ENCODE data around the gene ANKRD13B. TPM values are rescaled to one million over a fixed set of nuclear protein-coding genes. Genes with fewer than 3 reads are reported as not detected.

Gene ANKRD13B
- total and polyA plus RNA-seq, 2 of the 13 experiments (the other 11 are each of a cell fraction or from before 2014, with no cell fraction given), result 1.7 to 1.8 TPM

GRCh38 chr17:29565643-29566472 lies 27.1 kb upstream of the ANKRD13B start (continued):
- TF ChIP-seq DNMT1 (CRISPR knock-in tag; IDR thresholded peaks at IDR 0.05) (no peak), ZNF557 (CRISPR knock-in tag; IDR thresholded peaks at IDR 0.05) (no peak), PLSCR1 (CRISPR knock-in tag; IDR thresholded peaks at IDR 0.05; ENCODE audit: borderline replicate concordance) (no peak), ZNF552 (CRISPR knock-in tag; IDR thresholded peaks at IDR 0.05; ENCODE audit: borderline replicate concordance) (no peak), ZNF839 (CRISPR knock-in tag; IDR thresholded peaks at IDR 0.05; ENCODE audit: borderline replicate concordance) (no peak; the same call in 1 of the 2 replicates), ZBTB21 (CRISPR knock-in tag; IDR thresholded peaks at IDR 0.05) (no peak), ERF (CRISPR knock-in tag; IDR thresholded peaks at IDR 0.05) (no peak), HMGXB3 (CRISPR knock-in tag; IDR thresholded peaks at IDR 0.05; ENCODE audit: borderline replicate concordance) (no peak), ZEB1 (IDR thresholded peaks at IDR 0.05; ENCODE audit: insufficient replicate concordance, low read depth) (no peak), ZBTB1 (CRISPR knock-in tag; IDR thresholded peaks at IDR 0.05; ENCODE audit: borderline replicate concordance) (no peak), RORA (CRISPR knock-in tag; IDR thresholded peaks at IDR 0.05) (no peak), ZFX (CRISPR knock-in tag; IDR thresholded peaks at IDR 0.05; ENCODE audit: low read depth) (peak; percentile 71), ETV6 (CRISPR knock-in tag; conservative IDR thresholded peaks at IDR 0.05) (no peak), ATF4 (CRISPR knock-in tag; IDR thresholded peaks at IDR 0.05) (no peak), LBX2 (CRISPR knock-in tag; IDR thresholded peaks at IDR 0.05; ENCODE audit: borderline replicate concordance) (no peak), SATB2 (CRISPR knock-in tag; IDR thresholded peaks at IDR 0.05) (no peak), SNAPC5 (CRISPR knock-in tag; IDR thresholded peaks at IDR 0.05; ENCODE audit: borderline replicate concordance) (0 out of 2 replicates have a peak, but pooled peaks have one; percentile 20), KLF6 (CRISPR knock-in tag; IDR thresholded peaks at IDR 0.05) (no peak), PPARG (CRISPR knock-in tag; conservative IDR thresholded peaks at IDR 0.05) (no peak), ZFYVE20 (CRISPR knock-in tag; IDR thresholded peaks at IDR 0.05; ENCODE audit: borderline replicate concordance, low read depth) (no peak), ZNF619 (CRISPR knock-in tag; IDR thresholded peaks at IDR 0.05) (0 out of 2 replicates have a peak, but pooled peaks have one; percentile 44), STAG1 (CRISPR knock-in tag; IDR thresholded peaks at IDR 0.05) (peak; percentile 27), ARNTL (CRISPR knock-in tag; IDR thresholded peaks at IDR 0.05) (no peak), KMT2A (CRISPR knock-in tag; IDR thresholded peaks at IDR 0.05) (peak; percentile 45; the same call in 1 of the 2 replicates)

All from HepG2 (cell line).